Progenitor cell of endocrine pancreas (in vitro differentiated cells): ENCODE data around the gene EIF3L. TPM values are rescaled to one million over a fixed set of nuclear protein-coding genes. Genes with fewer than 3 reads are reported as not detected.

ENCODE experiments used
- DNase-seq: peaks from one replicate; pipeline ENCODE4 v3.0.0; 2021; ENCODE audit warnings: low spot score; ENCODE audit not compliant: unreplicated experiment
- H3K27ac Mint-ChIP-seq: 2 replicates; pipeline ENCODE4 v1.8.0; 2021; ENCODE audit warnings: mild to moderate bottlenecking, moderate library complexity, mixed read lengths
- H3K27me3 Mint-ChIP-seq: 2 replicates; pipeline ENCODE4 v1.8.0; 2021; ENCODE audit warnings: mixed read lengths
- H3K36me3 Mint-ChIP-seq: 2 replicates; pipeline ENCODE4 v1.8.0; 2022; ENCODE audit warnings: mixed read lengths; ENCODE audit not compliant: insufficient read depth
- H3K4me1 Mint-ChIP-seq: 2 replicates; pipeline ENCODE4 v1.8.0; 2021; ENCODE audit warnings: low read depth, mixed read lengths
- H3K4me3 Mint-ChIP-seq: 2 replicates; pipeline ENCODE4 v1.8.0; 2021; ENCODE audit warnings: low read depth, mild to moderate bottlenecking, moderate library complexity, mixed read lengths
- H3K9me3 Mint-ChIP-seq: 2 replicates; pipeline ENCODE4 v1.8.0; 2021; ENCODE audit warnings: low read depth, mixed read lengths
- CTCF ChIP-seq: fragments of 200-600 bp; sonication (generic); IDR thresholded peaks from one replicate; pipeline ENCODE4 v1.5.0; 2021; ENCODE audit warnings: antibody characterized with exemption, mild to moderate bottlenecking; ENCODE audit not compliant: unreplicated experiment
- total RNA-seq: library from RNA; stranded (reverse); gene quantifications from 2 replicates; pipeline ENCODE4 v1.2.1, GENCODE V29; 2021

EIF3L gene
- total RNA-seq, 1 donor from 2014 or later: 725 TPM

GRCh38 chr22:37926771-37927636 is 77.8 kb downstream of the EIF3L start:
- no peak for DNase-seq
- Mint-ChIP-seq H3K27me3 (no peaks in the 10 kb centered on the region), H3K4me1 (peaks cover 7% of the 10 kb centered on the region), H3K4me3 (no peak overlapping the region), H3K36me3 (peaks cover 11% of the 10 kb centered on the region), H3K27ac (no peak overlapping the region), H3K9me3 (no peaks in the 10 kb centered on the region)
- no peak for TF ChIP-seq CTCF

- Mint-ChIP-seq H3K27ac (no peak overlapping the region), H3K4me3 (no peak overlapping the region), H3K9me3 (no peaks in the 10 kb centered on the region), H3K27me3 (no peaks in the 10 kb centered on the region), H3K4me1 (peaks cover 7% of the 10 kb centered on the region), H3K36me3 (peaks cover 11% of the 10 kb centered on the region)
- DNase-seq: no peak
- no peak for TF ChIP-seq CTCF
Measured at GRCh38 chr22:37927637-37927936, 78.4 kb downstream of the EIF3L start.

GRCh38 chr22:37929390-37929789 is 80.2 kb downstream of the EIF3L start:
- Mint-ChIP-seq H3K4me1 (no peaks in the 10 kb centered on the region), H3K4me3 (no peak overlapping the region), H3K36me3 (peaks cover 10% of the 10 kb centered on the region), H3K9me3 (no peaks in the 10 kb centered on the region), H3K27ac (no peak overlapping the region), H3K27me3 (no peaks in the 10 kb centered on the region)
- DNase-seq: no peak
- no peak for TF ChIP-seq CTCF

GRCh38 chr22:37930270-37930951 is 81.2 kb downstream of the EIF3L start:
- TF ChIP-seq CTCF: no peak
- Mint-ChIP-seq H3K27me3 (no peaks in the 10 kb centered on the region), H3K36me3 (peaks cover 10% of the 10 kb centered on the region), H3K9me3 (no peaks in the 10 kb centered on the region), H3K4me3 (no peak overlapping the region), H3K4me1 (no peaks in the 10 kb centered on the region), H3K27ac (no peak overlapping the region)
- DNase-seq: no peak

GRCh38 chr22:37930952-37931440 is 81.8 kb downstream of the EIF3L start:
- H3K27ac Mint-ChIP-seq: no peak overlapping the region
- peaks cover 10% of the 10 kb centered on the region for H3K36me3 Mint-ChIP-seq
- TF ChIP-seq CTCF: no peak
- no peaks in the 10 kb centered on the region for H3K27me3 Mint-ChIP-seq
- H3K4me3 Mint-ChIP-seq: no peak overlapping the region
- H3K9me3 Mint-ChIP-seq: no peaks in the 10 kb centered on the region
- DNase-seq: no peak
- no peaks in the 10 kb centered on the region for H3K4me1 Mint-ChIP-seq
